ENCODE data around the gene CDX1. TPM values are rescaled to one million over a fixed set of nuclear protein-coding genes. Genes with fewer than 3 reads are reported as not detected.

The CDX1 gene
- total RNA-seq, 1 experiment from 2014 or later: not detected

GRCh38 chr5:150159031-150159430 is 7.5 kb upstream of the CDX1 start:
- BruUV-seq (replicated peaks): no TSS peak
- H3K27ac Mint-ChIP-seq (ENCODE audit: low read depth, unreplicated experiment): no peak overlapping the region
- no peak for DNase-seq (ENCODE audit: unreplicated experiment)
- H3K4me3 Mint-ChIP-seq (ENCODE audit: unreplicated experiment): no peak overlapping the region
- H3K27me3 Mint-ChIP-seq (ENCODE audit: insufficient read depth, unreplicated experiment): no peaks in the 10 kb centered on the region
- no peak for TF ChIP-seq CTCF (IDR thresholded peaks at IDR 0.05; ENCODE audit: unreplicated experiment)
- ChIA-PET CTCF (interaction anchor here (0.6 to 9.2 kb wide), 10 partner anchors 11 to 277 kb away, joined by 3 to 118 read pairs (median 4); no protein-coding TSS in a partner anchor), POLR2A (interaction anchor here (1.4 kb wide), 1 partner anchor 59 kb away, joined by 4 read pairs; no protein-coding TSS in a partner anchor)
- H3K9me3 Mint-ChIP-seq (ENCODE audit: unreplicated experiment): no peaks in the 10 kb centered on the region
- H3K36me3 Mint-ChIP-seq (ENCODE audit: insufficient read depth, unreplicated experiment): no peaks in the 10 kb centered on the region
- intact Hi-C loops (cut with micrococcal nuclease): no loop called here
- H3K4me1 Mint-ChIP-seq (ENCODE audit: insufficient read depth, unreplicated experiment): peaks cover 10% of the 10 kb centered on the region

GRCh38 chr5:150159741-150160179 is 6.8 kb upstream of the CDX1 start:
- no peak overlapping the region for H3K4me3 Mint-ChIP-seq (ENCODE audit: unreplicated experiment)
- POLR2A ChIA-PET: no interaction called here
- no peak for TF ChIP-seq CTCF (IDR thresholded peaks at IDR 0.05; ENCODE audit: unreplicated experiment)
- intact Hi-C loops (cut with micrococcal nuclease): no loop called here
- H3K9me3 Mint-ChIP-seq (ENCODE audit: unreplicated experiment): no peaks in the 10 kb centered on the region
- H3K4me1 Mint-ChIP-seq (ENCODE audit: insufficient read depth, unreplicated experiment): peaks cover 15% of the 10 kb centered on the region
- BruUV-seq (replicated peaks): no TSS peak
- CTCF ChIA-PET: interaction anchor here (0.7 to 9.2 kb wide), 10 partner anchors 14 to 277 kb away, joined by 3 to 118 read pairs (median 4); partner anchors contain the start of genes HMGXB3 and TIGD6
- no peak for DNase-seq (ENCODE audit: unreplicated experiment)
- no peak overlapping the region for H3K27ac Mint-ChIP-seq (ENCODE audit: low read depth, unreplicated experiment)
- no peaks in the 10 kb centered on the region for H3K27me3 Mint-ChIP-seq (ENCODE audit: insufficient read depth, unreplicated experiment)
- no peaks in the 10 kb centered on the region for H3K36me3 Mint-ChIP-seq (ENCODE audit: insufficient read depth, unreplicated experiment)

GRCh38 chr5:150160448-150161081 is 6.0 kb upstream of the CDX1 start:
- ChIA-PET POLR2A (no interaction called here), CTCF (interaction anchor here (0.7 to 9.2 kb wide), 11 partner anchors 13 to 198 kb away, joined by 3 to 118 read pairs (median 4); partner anchors contain the start of genes HMGXB3 and TIGD6)
- no TSS peak for BruUV-seq (replicated peaks)
- H3K4me3 Mint-ChIP-seq (ENCODE audit: unreplicated experiment): no peak overlapping the region
- DNase-seq (ENCODE audit: unreplicated experiment): no peak
- H3K9me3 Mint-ChIP-seq (ENCODE audit: unreplicated experiment): no peaks in the 10 kb centered on the region
- no peaks in the 10 kb centered on the region for H3K36me3 Mint-ChIP-seq (ENCODE audit: insufficient read depth, unreplicated experiment)
- no peak for TF ChIP-seq CTCF (IDR thresholded peaks at IDR 0.05; ENCODE audit: unreplicated experiment)
- H3K4me1 Mint-ChIP-seq (ENCODE audit: insufficient read depth, unreplicated experiment): peaks cover 18% of the 10 kb centered on the region
- no peak overlapping the region for H3K27ac Mint-ChIP-seq (ENCODE audit: low read depth, unreplicated experiment)
- H3K27me3 Mint-ChIP-seq (ENCODE audit: insufficient read depth, unreplicated experiment): no peaks in the 10 kb centered on the region
- intact Hi-C loops (cut with micrococcal nuclease): loop anchor here (1.0 kb wide), 4 partner anchors 30 to 276 kb away; no protein-coding TSS in a partner anchor

GRCh38 chr5:150161242-150162141 is 5.1 kb upstream of the CDX1 start:
- no peaks in the 10 kb centered on the region for H3K9me3 Mint-ChIP-seq (ENCODE audit: unreplicated experiment)
- H3K4me1 Mint-ChIP-seq (ENCODE audit: insufficient read depth, unreplicated experiment): peaks cover 12% of the 10 kb centered on the region
- TF ChIP-seq CTCF (IDR thresholded peaks at IDR 0.05; ENCODE audit: unreplicated experiment): peak; percentile 98
- BruUV-seq (replicated peaks): no TSS peak
- CTCF ChIA-PET: interaction anchor here (0.6 to 9.2 kb wide), 40 partner anchors 9 to 1087 kb away, joined by 3 to 118 read pairs (median 4); no protein-coding TSS in a partner anchor
- H3K36me3 Mint-ChIP-seq (ENCODE audit: insufficient read depth, unreplicated experiment): no peaks in the 10 kb centered on the region
- no peak overlapping the region for H3K27ac Mint-ChIP-seq (ENCODE audit: low read depth, unreplicated experiment)
- H3K4me3 Mint-ChIP-seq (ENCODE audit: unreplicated experiment): no peak overlapping the region
- DNase-seq (ENCODE audit: unreplicated experiment): peak; percentile 88
- intact Hi-C loops (cut with micrococcal nuclease): loop anchor here (1.0 kb wide), 4 partner anchors 31 to 275 kb away; no protein-coding TSS in a partner anchor
- H3K27me3 Mint-ChIP-seq (ENCODE audit: insufficient read depth, unreplicated experiment): no peaks in the 10 kb centered on the region
- POLR2A ChIA-PET: interaction anchor here (0.7 kb wide), 1 partner anchor 271 kb away, joined by 3 read pairs; no protein-coding TSS in a partner anchor

Measured in MCF 10A (cell line).